GM12891 (cell line): ENCODE data around the gene PLVAP.

ENCODE experiments used
- POLR2A ChIP-seq: IDR thresholded peaks from 2 replicates; pipeline ENCODE4 v1.6.1; 2011; ENCODE audit warnings: low read depth, low read length, control low read depth
- POLR2AphosphoS5 ChIP-seq: IDR thresholded peaks from 2 replicates; pipeline ENCODE4 v1.6.1; 2011; ENCODE audit warnings: low read depth, low read length, control low read depth
- TAF1 ChIP-seq: IDR thresholded peaks from 2 replicates; pipeline ENCODE4 v1.6.1; 2011; ENCODE audit warnings: low read depth, low read length, control low read depth

GRCh38 chr19:17323964-17324332, 53.2 kb downstream of the PLVAP start:
- TF ChIP-seq POLR2A (no peak), POLR2AphosphoS5 (no peak), TAF1 (no peak)
